ENCODE results near the gene PIP4K2B. TPM values are rescaled to one million over a fixed set of nuclear protein-coding genes. Genes with fewer than 3 reads are reported as not detected.

Gene PIP4K2B
- polyA plus RNA-seq, 1 donor from 2014 or later, result 164 TPM

- no peak overlapping the region for H2AFZ ChIP-seq (ENCODE audit: low read depth, low read length)
- H3K9ac ChIP-seq (ENCODE audit: low read length), result no peak overlapping the region
- no peaks in the 10 kb centered on the region for H3K9me2 ChIP-seq (ENCODE audit: insufficient read depth, low read length)
- no peak overlapping the region for H3K4me3 ChIP-seq (ENCODE audit: low read length)
- H3K27ac ChIP-seq (ENCODE audit: low read length), result no peak overlapping the region
- H3K79me2 ChIP-seq (replicated peaks; ENCODE audit: insufficient read depth, low read length), result no peaks in the 10 kb centered on the region
- H3K27me3 ChIP-seq (ENCODE audit: insufficient read depth, low read depth, low read length), result no peaks in the 10 kb centered on the region
- no peaks in the 10 kb centered on the region for H4K20me1 ChIP-seq (ENCODE audit: insufficient read depth)
- no peaks in the 10 kb centered on the region for H3F3A ChIP-seq (ENCODE audit: insufficient read depth, low read length, poor library complexity, severe bottlenecking)
- H3K36me3 ChIP-seq (ENCODE audit: insufficient read depth, low read length), result peaks cover 13% of the 10 kb centered on the region
- TF ChIP-seq REST (IDR thresholded peaks at IDR 0.05; ENCODE audit: borderline replicate concordance) (no peak), MXI1 (conservative IDR thresholded peaks at IDR 0.05; ENCODE audit: poor library complexity, severe bottlenecking) (no peak), EZH2 (IDR thresholded peaks at IDR 0.05; ENCODE audit: borderline replicate concordance, insufficient read depth, low read length, poor library complexity, severe bottlenecking) (no peak), TAF1 (IDR thresholded peaks at IDR 0.05; ENCODE audit: low read depth) (no peak), POLR2AphosphoS5 (IDR thresholded peaks at IDR 0.05) (no peak), EP300 (conservative IDR thresholded peaks at IDR 0.05; ENCODE audit: poor library complexity, severe bottlenecking) (no peak), SMC3 (conservative IDR thresholded peaks at IDR 0.05; ENCODE audit: poor library complexity) (no peak), CTCF (IDR thresholded peaks at IDR 0.05; ENCODE audit: poor library complexity, severe bottlenecking) (no peak)
- no peak overlapping the region for H3K4me2 ChIP-seq (ENCODE audit: low read length)
- H3K9me3 ChIP-seq (ENCODE audit: low read length), result no peaks in the 10 kb centered on the region
These were observed 30.9 kb downstream of the PIP4K2B start for GRCh38 chr17:38768417-38768816.

- Histone ChIP-seq H3K36me3 (ENCODE audit: insufficient read depth, low read length) (peaks cover 7% of the 10 kb centered on the region), H3K27ac (ENCODE audit: low read length) (no peak overlapping the region)
- TF ChIP-seq SMC3 (conservative IDR thresholded peaks at IDR 0.05; ENCODE audit: poor library complexity) (no peak), REST (IDR thresholded peaks at IDR 0.05; ENCODE audit: borderline replicate concordance) (no peak), CTCF (IDR thresholded peaks at IDR 0.05; ENCODE audit: poor library complexity, severe bottlenecking) (no peak), MXI1 (conservative IDR thresholded peaks at IDR 0.05; ENCODE audit: poor library complexity, severe bottlenecking) (no peak), EP300 (conservative IDR thresholded peaks at IDR 0.05; ENCODE audit: poor library complexity, severe bottlenecking) (no peak), RAD21 (conservative IDR thresholded peaks at IDR 0.05) (no peak), TAF1 (IDR thresholded peaks at IDR 0.05; ENCODE audit: low read depth) (no peak), POLR2AphosphoS5 (IDR thresholded peaks at IDR 0.05) (no peak), EZH2 (IDR thresholded peaks at IDR 0.05; ENCODE audit: borderline replicate concordance, insufficient read depth, low read length, poor library complexity, severe bottlenecking) (no peak)
These were observed 33.0 kb downstream of the PIP4K2B start for GRCh38 chr17:38766341-38766740.

More at GRCh38 chr17:38766341-38766740, 33.0 kb downstream of the PIP4K2B start:
- H3K4me2 ChIP-seq (ENCODE audit: low read length), result no peak overlapping the region
- H3F3A ChIP-seq (ENCODE audit: insufficient read depth, low read length, poor library complexity, severe bottlenecking), result no peaks in the 10 kb centered on the region
- H3K9ac ChIP-seq (ENCODE audit: low read length), result no peak overlapping the region
- no peaks in the 10 kb centered on the region for H3K9me3 ChIP-seq (ENCODE audit: low read length)
- H3K9me2 ChIP-seq (ENCODE audit: insufficient read depth, low read length), result no peaks in the 10 kb centered on the region
- no peaks in the 10 kb centered on the region for H4K20me1 ChIP-seq (ENCODE audit: insufficient read depth)
- H3K79me2 ChIP-seq (replicated peaks; ENCODE audit: insufficient read depth, low read length), result no peaks in the 10 kb centered on the region
- no peak overlapping the region for H3K4me3 ChIP-seq (ENCODE audit: low read length)
- no peaks in the 10 kb centered on the region for H3K27me3 ChIP-seq (ENCODE audit: insufficient read depth, low read depth, low read length)
- no peak overlapping the region for H2AFZ ChIP-seq (ENCODE audit: low read depth, low read length)

All from neural cell (in vitro differentiated cells).